Left cardiac atrium (tissue), 4 donors: Measurements from ENCODE around the gene MRPS14. TPM values are rescaled to one million over a fixed set of nuclear protein-coding genes. Genes with fewer than 3 reads are reported as not detected.

Source experiments
- ATAC-seq, 2 donors: fragments of 200-7000 bp; cut with Tn5 transposase; one replicate each; pipeline ENCODE4 v1.9.1; 2020; ENCODE audit warnings: mild to moderate bottlenecking in 2 of 2, moderate library complexity in 2 of 2
- DNase-seq: peaks from one replicate; pipeline ENCODE4 v3.0.0-alpha.2; 2020
- intact Hi-C, 2 donors: fragments of 100-400 bp; cut with DNase I; formaldehyde crosslinking; loops; one replicate each; pipeline versions ENCODE4 v1.14.1 to v1.15.1; 2022 to 2023
- total RNA-seq, 2 donors: library from RNA; stranded (reverse); fragmentation: NEBNext Ultra II Directional; extraction: Animal tissue kit (Norgen Biotek cat#: 25700); gene quantifications; one replicate each; pipeline ENCODE4 v1.2.1, GENCODE V29; 2021
- donor health status: DM: no; HTN: yes; CAD: no.
- donor health status: DM: no; HTN: yes; CAD: no; lungs with severe emphysema.
- donor health status: DM: yes; HTN: yes; CAD: no.
- donor health status: Dilated cardiomyopathy.

The MRPS14 gene
- total RNA-seq, 2 donors from 2014 or later, result 26.0 to 26.7 TPM

DNA sequence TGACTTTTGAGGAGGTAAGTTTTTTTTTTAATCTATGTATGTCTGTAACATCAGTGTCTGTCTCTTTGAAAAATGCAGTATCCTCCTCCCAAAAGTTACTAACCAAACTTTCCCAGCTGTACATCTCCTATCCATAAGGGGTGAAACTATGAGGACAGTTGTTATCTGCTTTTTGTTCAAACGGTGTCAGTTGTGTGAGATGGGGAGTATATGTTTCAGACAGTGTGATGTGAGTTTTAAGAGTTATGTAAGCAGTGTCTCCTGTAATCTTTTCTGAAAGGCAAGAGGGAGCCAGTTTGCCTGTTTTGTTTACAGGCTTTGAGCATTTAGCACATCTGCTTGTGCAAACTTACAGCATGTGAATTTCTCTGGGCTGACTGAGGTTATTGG, 58.3 kb downstream of the MRPS14 start:
- peak; percentile 50 to 55 for ATAC-seq

GRCh38 chr1:174964261-174964971, 58.8 kb downstream of the MRPS14 start:
- DNase-seq (no peak), ATAC-seq (peak; percentile 45 to 78)
- intact Hi-C loops, result loop anchor here in 1 of 2 donors (10.0 kb wide), 1 partner anchor 70 kb away; no protein-coding TSS in a partner anchor

More for the DNA sequence above, 58.3 kb downstream of the MRPS14 start:
- intact Hi-C loops, result loop anchor here in 1 of 2 donors (10.0 kb wide), 1 partner anchor 70 kb away; no protein-coding TSS in a partner anchor
- no peak for DNase-seq

DNA sequence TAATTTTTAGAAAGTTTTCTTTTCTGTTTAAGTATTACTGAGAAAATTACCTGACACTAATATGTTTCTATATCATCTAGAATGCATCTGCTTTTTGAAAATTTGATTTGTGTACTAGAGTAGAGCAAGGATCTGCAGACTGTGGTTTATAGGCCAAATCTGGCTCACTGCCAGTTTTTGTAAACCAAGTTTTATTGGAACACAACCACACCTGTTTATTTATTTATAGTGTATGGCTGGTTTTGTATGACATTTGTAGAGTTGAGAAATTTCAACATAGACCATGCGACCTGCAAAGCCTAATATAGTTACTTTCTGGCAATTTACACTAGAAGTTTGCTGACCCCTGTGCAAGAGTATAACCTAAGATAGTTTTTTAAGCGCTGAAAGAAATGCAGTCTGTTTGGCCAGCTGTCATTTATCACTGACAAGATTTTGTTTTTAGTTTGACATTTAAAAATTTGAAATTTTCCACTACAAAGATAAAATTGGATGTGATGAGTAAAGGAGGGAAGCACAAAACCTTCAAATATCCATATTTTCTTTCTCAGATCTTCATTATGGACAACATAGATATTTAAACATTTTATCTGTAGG, 59.6 kb downstream of the MRPS14 start:
- ATAC-seq, result peak in 1 of 2 donors; percentile 20
- intact Hi-C loops, result loop anchor here in 1 of 2 donors (10.0 kb wide), 1 partner anchor 69 kb away; no protein-coding TSS in a partner anchor
- no peak for DNase-seq

Other genes starting within 250 kb of the MRPS14 start
- 10 to 100 TPM; 52.8 to 91.4 TPM for gene CACYBP, start 23.5 kb downstream of the MRPS14 start, total RNA-seq
- under 1 TPM; 0.18 to 0.76 TPM for gene TNN, start 44.4 kb upstream of the MRPS14 start, total RNA-seq
- 10 to 100 TPM; 17.3 to 28.5 TPM for gene KIAA0040, start 169.4 kb upstream of the MRPS14 start, total RNA-seq